Spleen (tissue), 11 donors: ENCODE measurements around the gene PAK1. TPM values are rescaled to one million over a fixed set of nuclear protein-coding genes. Genes with fewer than 3 reads are reported as not detected.

Experiments used
- DNase-seq: peaks from one replicate; pipeline ENCODE4 v3.0.0-alpha.2; 2020
- H3K27ac ChIP-seq, 8 donors: fragments of 200-600 bp; sonication (generic) in 7 of 8; 1 replicate in 4 of 8; 2 replicates in 4 of 8; pipeline versions ENCODE4 v1.5.0 to v1.8.0; 2016 to 2021; ENCODE audit warnings: inconsistent platforms in 4 of 8, mild to moderate bottlenecking in 4 of 8, moderate library complexity in 1 of 8
- H3K27me3 ChIP-seq, 7 donors: fragments of 200-600 bp; sonication (generic) in 6 of 7; replicated peaks in 1 of 7; 1 replicate in 4 of 7; 2 replicates in 3 of 7; pipeline versions ENCODE4 v1.5.0 to v1.8.0; 2016 to 2021; ENCODE audit warnings: inconsistent platforms in 3 of 7, mild to moderate bottlenecking in 1 of 7
- H3K36me3 ChIP-seq, 6 donors: fragments of 200-600 bp; sonication (generic) in 5 of 6; 1 replicate in 4 of 6; 2 replicates in 2 of 6; pipeline versions ENCODE4 v1.5.0 to v1.8.0; 2016 to 2021; ENCODE audit warnings: inconsistent platforms in 2 of 6
- H3K4me1 ChIP-seq, 6 donors: fragments of 200-600 bp; sonication (generic) in 5 of 6; 1 replicate in 3 of 6; 2 replicates in 3 of 6; pipeline versions ENCODE4 v1.5.0 to v1.8.0; 2016 to 2021; ENCODE audit warnings: inconsistent platforms in 3 of 6
- H3K4me3 ChIP-seq, 8 donors: fragments of 200-600 bp; sonication (generic) in 7 of 8; 1 replicate in 4 of 8; 2 replicates in 4 of 8; pipeline versions ENCODE4 v1.5.0 to v1.8.0; 2016 to 2021; ENCODE audit warnings: inconsistent platforms in 4 of 8, mild to moderate bottlenecking in 4 of 8, moderate library complexity in 2 of 8
- H3K9me3 ChIP-seq, 8 donors: fragments of 200-600 bp; sonication (generic) in 7 of 8; 1 replicate in 4 of 8; 2 replicates in 4 of 8; pipeline versions ENCODE4 v1.5.0 to v1.8.0; 2016 to 2021; ENCODE audit warnings: inconsistent platforms in 4 of 8
- POLR2A ChIP-seq, 3 donors: fragments of 450-650 bp; IDR thresholded peaks; one replicate each; pipeline ENCODE4 v1.5.1; 2017; ENCODE audit warnings: antibody characterized with exemption in 3 of 3, mild to moderate bottlenecking in 1 of 3
- POLR2AphosphoS5 ChIP-seq, 3 donors: sonication (generic); formaldehyde crosslinking; IDR thresholded peaks; one replicate each; pipeline ENCODE4 v1.5.1; 2017; ENCODE audit warnings: antibody characterized with exemption in 3 of 3
- WGBS, 5 donors: extraction: QIAGEN DNeasy Blood & Tissue Kit in 3 of 5; methylation state at CpG; one replicate each; pipeline versions ENCODE4 v1.1.5 to v1.1.7; 2013 to 2018; 5-methylcytosine and 5-hydroxymethylcytosine counted together
- intact Hi-C: fragments of 100-400 bp; cut with DNase I; formaldehyde crosslinking; loops from one replicate; pipeline ENCODE4 v1.15.0; 2023; ENCODE audit warnings: low total_unique reads
- polyA plus RNA-seq, 3 donors: library from polyadenylated mRNA; stranded (reverse); fragments of 200-250 nt; gene quantifications; one replicate each; pipeline ENCODE4 v1.2.1, GENCODE V29; 2013
- total RNA-seq, 7 donors: library from RNA; depleted of rRNA in 3 of 7; stranded (reverse); fragments of >200 nt in 3 of 7; fragmentation: NEBNext Ultra II Directional in 4 of 7; extraction: Animal tissue kit (Norgen Biotek cat#: 25700) in 4 of 7; gene quantifications; one replicate each; pipeline versions ENCODE4 v1.1.0 to v1.2.1, GENCODE V29; 2016 to 2021
- TF ChIP-seq, protein P1 (sequence below), 11 experiments: fragments of 200-600 bp in 7 of 11; fragments of 450-650 bp in 4 of 11; sonication (generic) in 4 of 11; IDR thresholded peaks in 8 of 11; conservative IDR thresholded peaks in 3 of 11; 1 replicate in 7 of 11; 2 replicates in 4 of 11; pipeline versions ENCODE4 v1.4.0 to v1.8.0; 2016 to 2021; ENCODE audit warnings: antibody characterized with exemption in 11 of 11, inconsistent platforms in 4 of 11, mild to moderate bottlenecking in 1 of 11
- donor health status: healthy with polysubstance abuse.
- donor health status: DM: no; HTN: no; CAD: no; lungs with moderate emphysema.
- donor health status: DM: no; HTN: no; CAD: no.
- donor health status: Bipolar disorder and iron deficiency.
- donor health status: healthy.
- donor health status: DM: no; HTN: no; CAD: no.
- donor health status: DM: yes; HTN: yes; CAD: no.

Gene PAK1
- total and polyA plus RNA-seq, 10 donors, result 9.3 to 76.5 (median 37.5) TPM

GRCh38 chr11:77425346-77425745, 48.5 kb downstream of the PAK1 start:
- H3K4me3 ChIP-seq, result no peak overlapping the region
- no peak for DNase-seq
- no peaks in the 10 kb centered on the region for H3K4me1 ChIP-seq
- H3K9me3 ChIP-seq, result no peaks in the 10 kb centered on the region
- WGBS, 5 donors, result 88 to 95% (median 92%) methylated on average over 4 of the region's 4 CpGs
- TF ChIP-seq POLR2A (IDR thresholded peaks at IDR 0.05), result no peak
- TF ChIP-seq, protein P1, sequence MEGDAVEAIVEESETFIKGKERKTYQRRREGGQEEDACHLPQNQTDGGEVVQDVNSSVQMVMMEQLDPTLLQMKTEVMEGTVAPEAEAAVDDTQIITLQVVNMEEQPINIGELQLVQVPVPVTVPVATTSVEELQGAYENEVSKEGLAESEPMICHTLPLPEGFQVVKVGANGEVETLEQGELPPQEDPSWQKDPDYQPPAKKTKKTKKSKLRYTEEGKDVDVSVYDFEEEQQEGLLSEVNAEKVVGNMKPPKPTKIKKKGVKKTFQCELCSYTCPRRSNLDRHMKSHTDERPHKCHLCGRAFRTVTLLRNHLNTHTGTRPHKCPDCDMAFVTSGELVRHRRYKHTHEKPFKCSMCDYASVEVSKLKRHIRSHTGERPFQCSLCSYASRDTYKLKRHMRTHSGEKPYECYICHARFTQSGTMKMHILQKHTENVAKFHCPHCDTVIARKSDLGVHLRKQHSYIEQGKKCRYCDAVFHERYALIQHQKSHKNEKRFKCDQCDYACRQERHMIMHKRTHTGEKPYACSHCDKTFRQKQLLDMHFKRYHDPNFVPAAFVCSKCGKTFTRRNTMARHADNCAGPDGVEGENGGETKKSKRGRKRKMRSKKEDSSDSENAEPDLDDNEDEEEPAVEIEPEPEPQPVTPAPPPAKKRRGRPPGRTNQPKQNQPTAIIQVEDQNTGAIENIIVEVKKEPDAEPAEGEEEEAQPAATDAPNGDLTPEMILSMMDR (IDR thresholded peaks at IDR 0.05 in 8 of 11, conservative IDR thresholded peaks at IDR 0.05 in 3 of 11), result no peak
- TF ChIP-seq POLR2AphosphoS5 (IDR thresholded peaks at IDR 0.05), result no peak
- intact Hi-C loops, result no loop called here
- no peaks in the 10 kb centered on the region for H3K27me3 ChIP-seq
- H3K27ac ChIP-seq, result no peak overlapping the region
- H3K36me3 ChIP-seq, result no peaks in the 10 kb centered on the region

- 78 to 92% (median 89%) methylated on average over 3 of the region's 3 CpGs for WGBS, 5 donors
Observed at GRCh38 chr11:77424644-77425043, 49.2 kb downstream of the PAK1 start.

GRCh38 chr11:77423624-77424023, 50.3 kb downstream of the PAK1 start:
- Histone ChIP-seq H3K4me1 (peaks cover 0 to 7% (median 6%) of the 10 kb centered on the region in 6 donors), H3K27ac (no peak overlapping the region), H3K27me3 (no peaks in the 10 kb centered on the region), H3K36me3 (no peaks in the 10 kb centered on the region), H3K4me3 (no peak overlapping the region), H3K9me3 (no peaks in the 10 kb centered on the region)
- TF ChIP-seq, protein P1 (IDR thresholded peaks at IDR 0.05 in 8 of 11, conservative IDR thresholded peaks at IDR 0.05 in 3 of 11), result no peak
- TF ChIP-seq POLR2A (IDR thresholded peaks at IDR 0.05), result no peak
- TF ChIP-seq POLR2AphosphoS5 (IDR thresholded peaks at IDR 0.05), result no peak
- no peak for DNase-seq
- intact Hi-C loops, result no loop called here

More at GRCh38 chr11:77424644-77425043, 49.2 kb downstream of the PAK1 start:
- Histone ChIP-seq H3K36me3 (no peaks in the 10 kb centered on the region), H3K9me3 (no peaks in the 10 kb centered on the region), H3K4me1 (no peaks in the 10 kb centered on the region), H3K27ac (no peak overlapping the region), H3K4me3 (no peak overlapping the region), H3K27me3 (no peaks in the 10 kb centered on the region)
- TF ChIP-seq POLR2A (IDR thresholded peaks at IDR 0.05) (no peak), POLR2AphosphoS5 (IDR thresholded peaks at IDR 0.05) (no peak)
- TF ChIP-seq, protein P1 (IDR thresholded peaks at IDR 0.05 in 8 of 11, conservative IDR thresholded peaks at IDR 0.05 in 3 of 11), result no peak
- intact Hi-C loops, result no loop called here
- DNase-seq, result no peak

DNA sequence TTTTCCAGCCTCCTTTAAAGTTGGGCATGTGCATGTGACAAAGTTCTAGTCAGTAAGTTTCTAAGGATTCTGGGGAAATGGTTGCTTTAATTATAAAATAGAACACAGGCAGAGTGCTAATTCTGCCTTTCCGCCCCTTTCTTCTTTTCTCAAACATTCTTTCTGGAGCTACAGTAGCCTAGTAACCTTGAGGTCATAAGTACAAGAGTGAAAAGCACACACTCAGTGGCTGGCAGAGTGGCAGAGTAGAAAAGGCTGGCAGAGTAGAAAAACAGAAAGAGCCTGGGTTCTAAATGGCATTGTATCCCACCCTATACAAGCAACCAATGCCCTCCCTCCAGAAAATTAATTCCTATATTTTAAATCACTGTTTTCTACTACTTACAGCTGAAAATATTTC, 51.2 kb downstream of the PAK1 start:
- no peak for TF ChIP-seq POLR2AphosphoS5 (IDR thresholded peaks at IDR 0.05)
- TF ChIP-seq, protein P1 (IDR thresholded peaks at IDR 0.05 in 8 of 11, conservative IDR thresholded peaks at IDR 0.05 in 3 of 11), result no peak
- TF ChIP-seq POLR2A (IDR thresholded peaks at IDR 0.05), result no peak
- H3K4me1 ChIP-seq, result peaks cover 0 to 16% (median 12%) of the 10 kb centered on the region in 6 donors
- H3K27me3 ChIP-seq, result no peaks in the 10 kb centered on the region
- H3K27ac ChIP-seq, result no peak overlapping the region
- no peak for DNase-seq
- intact Hi-C loops, result no loop called here
- 87 to 98% (median 95%) methylated on average over 1 of the region's 1 CpG for whole genome bisulfite sequencing, 5 donors
- no peaks in the 10 kb centered on the region for H3K9me3 ChIP-seq
- H3K4me3 ChIP-seq, result no peak overlapping the region
- no peaks in the 10 kb centered on the region for H3K36me3 ChIP-seq
